Activated CD8-positive, alpha-beta memory T cell treated with anti-CD3 and anti-CD28 coated beads, Interleukin-2, amount 50 U/mL, for 1 hour (primary cell): ENCODE measurements around the gene XRN1.
"Not testable (repeated sequence)": the region's sequence is repeated elsewhere in the genome, so short reads cannot be mapped to it uniquely, and the experiment has no call there.

Experiments
- DNase-seq: peaks from one replicate; pipeline ENCODE4 v3.0.0-alpha.2; 2020; ENCODE audit errors: extremely low read depth

Gene XRN1

DNA sequence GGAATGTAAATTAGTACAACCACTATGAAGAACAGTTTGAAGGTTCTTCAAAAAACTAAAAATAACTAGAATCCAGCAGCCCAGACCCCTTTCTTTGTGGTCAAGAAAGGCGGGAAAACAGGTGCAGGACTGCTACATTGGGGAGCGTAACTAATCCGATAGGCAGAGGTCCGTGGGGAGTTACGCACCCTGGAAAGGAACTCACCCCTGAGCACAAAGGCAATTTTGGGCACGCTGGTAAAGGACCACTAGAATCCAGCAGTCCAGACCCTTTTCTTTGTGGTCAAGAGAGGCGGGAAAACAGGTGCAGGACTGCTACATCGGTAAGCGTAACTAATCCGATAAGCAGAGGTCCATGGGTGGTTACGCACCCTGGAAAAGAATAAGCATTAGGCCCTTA is 9.7 kb downstream of the XRN1 start:
- not testable (repeated sequence) for DNase-seq

DNA sequence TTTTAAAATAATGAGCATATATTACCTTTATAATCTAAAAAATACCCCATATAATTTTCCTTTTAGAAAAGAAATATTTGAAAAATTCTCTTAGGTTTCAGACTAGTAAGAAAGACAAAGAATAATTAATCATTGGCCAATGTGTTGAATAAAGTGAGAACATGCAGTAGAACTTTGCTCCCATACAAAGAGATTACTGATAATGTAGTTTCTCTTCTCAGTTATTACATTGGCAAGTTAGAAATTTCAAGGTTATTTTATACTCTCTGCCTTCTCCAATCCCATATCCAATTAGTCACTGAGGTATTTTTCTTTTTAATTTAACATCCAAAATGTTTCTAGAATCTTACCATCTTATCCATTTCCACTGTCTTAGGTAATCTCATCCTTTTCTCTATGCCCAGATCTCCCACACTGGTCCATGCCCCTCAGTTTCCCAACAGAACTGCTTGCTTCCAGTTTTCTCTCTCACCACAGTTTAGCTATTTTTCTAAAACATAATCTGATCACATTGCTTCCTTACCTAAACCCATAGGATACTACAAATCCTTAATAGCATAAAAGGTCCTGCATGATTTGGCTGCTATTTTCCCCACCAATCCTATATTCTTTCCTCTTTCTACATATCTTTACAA is 10.8 kb downstream of the XRN1 start:
- no peak for DNase-seq

DNA sequence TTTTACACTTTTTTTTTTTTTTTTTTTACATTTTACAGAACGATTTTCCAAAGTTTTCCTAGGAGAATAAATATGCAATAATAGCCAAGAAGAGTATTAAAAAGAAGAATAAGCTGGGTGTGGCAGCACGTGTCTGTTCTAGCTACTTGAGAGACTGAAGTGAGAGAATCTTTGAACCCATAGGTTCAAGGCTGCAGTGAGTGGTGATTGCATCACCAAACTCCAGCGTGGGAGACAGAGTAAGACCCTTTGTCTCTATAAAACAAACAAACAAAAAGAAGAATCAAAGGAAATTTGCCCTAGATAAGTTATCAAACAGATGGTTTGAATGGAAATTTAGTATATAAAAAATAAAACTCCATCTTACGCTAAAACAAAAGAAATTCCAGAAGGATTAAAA is 13.3 kb downstream of the XRN1 start:
- DNase-seq = no peak

DNA sequence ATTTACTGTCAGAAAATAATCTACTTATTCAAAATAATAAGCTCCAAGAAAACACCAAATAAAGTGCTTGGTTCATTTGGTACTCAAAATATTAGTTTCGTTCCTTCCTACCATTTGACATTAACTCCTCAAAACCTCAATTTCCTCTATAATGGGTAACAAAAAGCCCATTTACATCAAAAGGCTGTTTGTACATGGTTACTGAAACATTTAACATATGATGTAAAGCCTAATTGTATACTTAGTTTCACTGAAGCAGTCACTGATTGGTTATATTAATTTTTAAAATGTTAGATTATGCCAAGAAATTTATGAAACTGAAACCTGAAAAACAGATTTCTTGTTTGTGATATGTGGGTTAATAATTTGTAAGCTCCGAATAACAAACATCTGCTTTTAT is 14.7 kb downstream of the XRN1 start:
- no peak for DNase-seq

DNA sequence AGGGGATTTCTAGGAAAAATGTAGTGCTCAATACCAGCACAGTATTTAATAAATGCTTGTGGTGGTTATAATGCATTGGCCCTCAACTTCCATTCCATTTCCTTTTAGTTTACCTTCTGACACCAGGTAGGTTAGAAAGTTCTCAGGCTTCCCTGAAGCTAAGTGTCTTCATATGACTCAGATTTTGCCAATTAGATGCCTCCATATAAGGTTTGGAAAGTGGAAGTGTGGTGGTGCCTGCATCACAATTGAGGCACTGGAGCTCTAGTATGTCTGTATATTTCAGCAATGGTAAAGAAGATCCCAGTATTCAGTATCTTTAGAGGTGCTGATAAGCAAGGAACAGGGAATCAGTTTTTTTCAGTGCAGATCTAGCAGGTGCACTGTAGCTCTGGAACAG is 18.3 kb downstream of the XRN1 start:
- DNase-seq = no peak

DNA sequence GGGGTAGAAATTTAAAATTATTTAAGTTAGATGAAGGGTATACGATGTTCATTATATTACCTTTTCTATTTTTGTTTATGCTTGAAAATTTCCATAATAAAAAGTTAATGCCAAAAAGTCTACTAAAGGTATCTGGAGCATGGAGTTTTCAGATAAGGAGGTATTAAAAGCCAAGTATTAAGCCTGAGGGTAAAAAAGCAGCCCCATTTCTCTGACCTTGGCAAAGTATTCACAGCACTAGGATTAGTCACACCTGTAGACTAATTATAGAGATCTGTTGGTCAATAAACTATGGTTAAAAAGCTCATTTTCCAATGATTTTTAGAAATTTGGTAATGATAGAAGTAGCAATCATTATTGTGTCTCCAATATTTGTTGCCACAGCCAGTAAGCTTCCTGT is 23.1 kb downstream of the XRN1 start:
- DNase-seq = no peak

DNA sequence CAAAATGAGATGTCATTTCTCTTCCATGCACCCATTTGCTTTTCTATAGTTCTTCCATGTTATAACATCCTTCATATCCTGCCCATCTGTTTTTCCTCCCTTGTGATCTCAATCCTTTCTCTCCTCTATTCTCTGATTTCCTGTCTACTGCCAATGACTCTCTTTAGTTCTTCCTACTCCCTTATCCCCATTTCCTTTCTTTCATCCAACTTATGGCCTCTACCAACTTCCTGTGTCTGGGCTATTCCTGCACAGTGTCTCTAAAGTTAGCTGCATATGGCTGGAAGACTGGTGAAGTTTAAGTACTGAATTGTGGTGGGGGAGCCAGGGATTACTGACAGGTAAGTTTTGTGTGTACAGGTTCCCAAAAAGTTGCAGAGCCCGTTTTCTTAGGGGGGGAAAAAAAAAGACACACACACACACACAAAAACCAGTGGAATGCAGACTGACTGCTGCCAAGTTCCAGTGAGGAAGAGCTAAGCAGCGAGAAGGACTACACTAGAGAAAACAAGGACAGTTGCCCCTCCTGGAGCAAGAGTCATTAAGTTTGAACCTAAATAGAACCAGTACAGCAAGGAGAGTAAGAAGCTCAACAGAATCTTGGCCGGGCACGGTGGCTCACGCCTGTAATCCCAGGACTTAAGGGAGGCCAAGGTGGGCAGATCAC is 28.8 kb downstream of the XRN1 start:
- no peak for DNase-seq

DNA sequence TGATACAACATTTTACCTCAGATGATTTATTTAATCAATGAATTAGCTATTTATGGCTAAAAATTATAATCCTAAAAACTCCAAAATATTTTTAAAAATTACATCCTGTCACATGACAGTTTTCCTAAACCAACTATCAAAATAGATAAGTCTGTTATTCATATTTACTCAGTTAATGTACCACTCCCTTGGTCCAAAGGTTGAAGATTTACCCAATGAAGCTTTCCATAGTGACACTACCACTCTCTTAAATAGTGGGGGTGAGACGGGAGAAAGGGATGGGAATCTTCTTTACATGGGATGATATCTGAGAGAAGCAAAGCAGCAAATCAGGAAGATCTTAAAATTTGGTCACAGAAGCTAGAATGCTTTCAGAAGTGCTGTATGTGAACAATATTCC is 30.5 kb downstream of the XRN1 start:
- DNase-seq = no peak

DNA sequence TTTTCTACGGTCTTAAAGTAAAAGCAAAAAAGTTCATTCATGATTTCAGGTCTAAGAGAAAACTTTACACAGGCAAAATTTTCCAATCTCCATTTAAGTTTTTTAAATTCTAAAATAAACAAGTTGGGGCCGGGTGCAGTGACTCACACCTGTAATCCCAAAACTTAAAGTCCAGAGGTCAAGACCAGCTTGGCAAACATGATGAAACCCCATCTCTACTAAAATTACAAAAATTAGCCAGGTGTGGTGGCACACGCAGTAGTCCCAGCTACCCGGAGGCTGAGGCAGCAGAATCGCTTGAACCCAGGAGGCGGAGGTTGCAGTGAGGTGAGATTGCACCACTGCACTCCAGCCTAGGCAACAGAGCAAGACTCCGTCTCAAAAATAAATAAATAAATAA is 47.3 kb downstream of the XRN1 start:
- DNase-seq = not testable (repeated sequence)

DNA sequence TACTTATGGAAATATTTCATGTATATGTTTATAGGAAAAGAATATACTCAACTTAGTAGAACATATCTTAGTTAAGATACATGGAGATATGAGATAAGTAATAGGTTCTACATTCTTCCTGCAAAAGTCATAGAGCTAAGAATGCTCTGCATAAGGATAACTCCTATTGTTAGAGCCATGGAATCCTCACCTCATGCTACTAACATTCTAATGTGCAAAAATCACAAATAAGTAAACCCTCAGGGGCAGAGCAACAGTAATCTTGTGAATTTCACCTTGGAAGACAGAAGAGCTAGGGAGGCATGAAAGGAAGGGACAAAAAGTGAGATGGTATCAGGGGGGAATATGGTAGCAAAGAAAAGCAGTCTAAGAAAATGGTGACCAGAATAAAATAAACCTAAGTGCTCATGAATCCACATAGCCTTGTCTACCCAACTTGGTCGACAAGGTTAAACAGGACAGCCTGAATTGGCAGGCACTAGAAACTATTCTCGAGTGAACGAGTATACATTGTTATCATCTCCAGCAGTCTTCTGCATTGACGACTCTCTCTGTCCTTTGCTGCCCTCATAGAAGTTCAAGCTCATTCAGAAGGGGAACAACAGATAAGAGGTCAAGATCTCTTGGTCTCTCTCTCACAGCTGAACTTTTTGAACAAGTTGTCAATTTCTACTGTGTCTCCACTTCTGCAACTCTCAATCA is 52.8 kb downstream of the XRN1 start:
- DNase-seq = no peak

DNA sequence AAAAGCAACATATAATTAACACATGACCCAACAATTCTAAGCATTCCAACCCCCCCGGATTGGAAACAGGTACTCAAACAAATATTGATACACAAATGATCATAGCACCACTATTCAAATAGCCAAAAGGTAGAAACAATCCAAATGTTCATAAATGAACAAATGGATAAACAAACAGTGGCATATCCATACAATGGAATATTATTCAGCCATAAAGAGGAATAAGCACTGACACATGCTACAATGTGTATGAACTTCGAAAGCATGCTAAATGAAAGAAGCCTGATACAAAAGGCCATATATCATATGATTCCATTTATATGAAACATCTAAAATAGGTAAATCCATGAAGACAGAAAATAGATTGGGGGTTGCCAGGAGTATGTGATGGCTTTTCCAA is 62.8 kb downstream of the XRN1 start:
- DNase-seq = no peak

DNA sequence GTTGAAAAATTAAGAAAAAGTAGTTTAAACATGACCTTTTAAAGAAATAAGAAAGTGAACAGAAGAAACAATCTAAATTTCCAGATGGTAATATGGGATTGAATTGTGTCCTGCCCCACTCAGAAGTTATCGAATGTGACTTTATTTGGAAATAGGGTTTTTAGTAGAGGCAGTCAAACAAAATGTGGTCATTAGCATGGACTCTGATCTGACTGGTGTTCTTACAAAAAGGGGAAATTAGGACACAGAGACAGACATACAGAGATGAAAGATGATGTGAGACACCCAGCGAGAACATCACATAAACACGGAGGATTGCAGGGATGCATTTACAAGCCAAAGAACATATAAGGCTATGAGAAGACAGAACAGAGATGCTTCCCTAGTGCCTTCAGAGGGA is 73.2 kb downstream of the XRN1 start:
- DNase-seq = no peak

DNA sequence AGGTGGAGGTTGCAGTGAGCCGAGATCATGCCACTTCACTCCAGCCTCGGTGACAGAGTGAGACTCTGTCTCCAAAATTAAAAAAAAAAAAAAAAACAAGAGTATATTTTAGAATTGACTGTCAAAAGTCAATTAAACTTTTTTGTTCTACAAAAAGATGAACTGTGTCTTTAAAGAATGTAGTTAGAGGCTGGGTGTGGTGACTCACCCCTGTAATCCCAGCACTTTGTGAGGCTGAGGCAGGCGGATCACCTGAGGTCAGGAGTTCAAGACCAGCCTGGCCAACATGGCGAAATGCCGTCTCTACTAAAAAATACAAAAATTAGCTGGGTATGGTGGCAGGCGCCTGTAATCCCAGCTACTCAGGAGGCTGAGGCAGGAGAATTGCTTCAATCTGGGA is 78.3 kb downstream of the XRN1 start:
- DNase-seq = not testable (repeated sequence)

DNA sequence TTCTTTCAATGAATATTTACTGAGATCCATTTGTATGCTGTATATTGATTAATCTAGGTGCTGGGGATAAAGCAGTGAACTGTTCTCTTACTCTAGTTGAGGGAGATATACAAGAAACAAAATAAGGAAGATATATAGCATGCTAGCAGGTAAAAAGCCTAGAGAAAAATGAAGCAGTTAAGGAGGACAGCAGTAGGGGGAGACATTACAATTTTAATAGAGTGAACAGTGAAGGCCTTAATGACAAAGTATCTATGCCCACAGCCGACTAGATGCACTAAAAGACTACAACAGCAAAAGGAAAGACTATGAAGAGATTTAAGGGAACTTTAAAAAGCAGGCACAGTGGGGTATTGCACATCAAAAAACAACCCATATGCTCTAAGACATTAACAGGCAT is 81.4 kb downstream of the XRN1 start:
- no peak for DNase-seq

DNA sequence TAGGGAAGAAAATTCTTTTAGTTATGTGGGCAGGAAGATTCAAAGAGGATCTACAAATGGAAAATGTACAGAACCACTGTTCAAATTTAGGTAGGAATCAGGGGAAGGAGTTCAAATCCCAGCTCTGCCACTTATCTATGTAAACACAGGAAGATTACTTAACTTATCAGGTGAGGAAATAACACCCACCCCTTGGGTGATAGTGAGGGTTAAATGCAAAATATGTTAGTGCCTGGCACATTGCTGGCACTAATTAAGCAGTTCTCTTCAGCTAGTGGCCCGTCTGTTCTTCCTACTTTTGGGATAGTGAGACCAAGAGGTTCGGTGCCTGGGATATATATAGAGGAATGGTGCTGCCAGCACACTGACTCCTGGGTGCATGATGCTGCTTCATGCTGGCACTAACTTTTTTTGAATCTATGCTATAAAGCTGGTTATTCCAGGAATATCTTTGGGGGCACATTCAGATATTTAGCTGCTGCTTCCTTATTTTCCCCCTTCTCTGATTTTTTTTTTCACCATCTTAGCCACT is 83.8 kb downstream of the XRN1 start:
- no peak for DNase-seq

DNA sequence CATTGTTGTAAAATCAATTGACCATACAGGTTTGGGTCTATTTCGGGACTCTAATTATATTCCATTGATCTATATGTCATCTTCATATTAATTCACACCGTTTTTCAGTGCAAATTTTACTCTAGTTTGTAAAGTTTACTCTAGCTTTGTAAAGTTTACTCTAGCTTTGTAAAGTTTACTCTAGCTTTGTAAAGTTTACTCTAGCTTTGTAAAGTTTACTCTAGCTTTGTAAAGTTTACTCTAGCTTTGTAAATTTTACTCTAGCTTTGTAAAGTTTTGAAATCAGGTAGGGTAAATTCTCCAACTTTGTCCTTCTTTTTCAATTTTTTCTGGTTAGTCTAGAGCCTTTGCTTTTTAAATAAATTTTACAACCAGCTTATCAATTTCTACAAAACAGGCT is 84.4 kb downstream of the XRN1 start:
- DNase-seq = not testable (repeated sequence)

DNA sequence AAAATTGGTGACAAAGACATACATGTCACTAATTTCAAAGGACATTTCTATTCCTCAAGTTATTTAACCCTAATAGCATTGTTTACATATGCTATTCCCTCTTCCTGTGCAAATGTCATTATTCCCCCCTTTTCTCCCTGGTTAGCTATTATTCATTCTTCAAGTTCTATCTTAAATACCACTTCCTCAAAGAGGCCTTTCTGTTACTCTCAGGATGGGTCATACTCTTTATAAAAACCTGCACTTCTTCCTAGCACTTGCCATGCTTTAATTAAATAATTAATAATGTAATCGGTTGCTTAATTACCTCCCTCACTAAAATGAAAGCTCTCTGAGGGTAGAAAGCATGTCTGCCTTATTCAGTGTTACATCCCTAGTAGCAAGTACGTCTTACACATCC is 88.5 kb downstream of the XRN1 start:
- DNase-seq = no peak

DNA sequence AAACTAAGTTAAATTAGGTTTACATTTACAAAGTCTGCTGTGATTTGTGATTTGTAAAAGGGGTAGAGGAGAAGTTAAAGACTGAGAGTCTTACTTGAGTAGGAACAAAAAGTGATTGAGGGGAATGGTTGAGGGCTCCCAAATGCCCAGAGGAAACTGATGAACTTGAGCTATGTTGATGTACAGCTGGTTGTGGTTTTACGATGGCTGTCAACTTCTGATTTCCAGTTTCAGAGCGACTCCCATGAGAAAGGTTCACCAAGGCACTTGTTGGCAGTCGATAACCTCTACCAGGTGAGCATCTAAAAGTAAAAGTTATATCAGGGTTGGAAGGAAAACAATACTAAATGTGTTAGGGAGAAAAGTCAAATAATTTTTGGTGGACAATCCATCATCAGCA is 91.0 kb downstream of the XRN1 start:
- DNase-seq = no peak

DNA sequence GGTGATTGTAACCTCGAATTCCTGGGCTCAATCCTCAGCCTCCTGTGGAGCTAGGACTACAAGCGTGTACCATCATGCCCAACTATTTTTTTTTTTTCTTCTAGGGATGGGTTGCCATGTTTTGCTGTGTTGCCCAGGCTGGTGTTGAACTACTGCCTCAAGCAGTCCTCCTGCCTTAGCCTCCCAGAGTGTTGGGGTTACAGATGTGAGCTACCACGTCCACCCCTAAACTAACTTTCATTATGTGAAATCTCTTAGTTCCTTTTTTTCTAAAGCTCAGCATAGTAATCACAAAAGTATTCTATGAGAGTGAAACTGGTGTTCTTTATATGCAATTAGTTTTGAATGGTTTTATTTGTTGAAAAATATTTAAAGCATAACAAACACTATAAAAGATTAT is 92.1 kb downstream of the XRN1 start:
- DNase-seq = no peak

DNA sequence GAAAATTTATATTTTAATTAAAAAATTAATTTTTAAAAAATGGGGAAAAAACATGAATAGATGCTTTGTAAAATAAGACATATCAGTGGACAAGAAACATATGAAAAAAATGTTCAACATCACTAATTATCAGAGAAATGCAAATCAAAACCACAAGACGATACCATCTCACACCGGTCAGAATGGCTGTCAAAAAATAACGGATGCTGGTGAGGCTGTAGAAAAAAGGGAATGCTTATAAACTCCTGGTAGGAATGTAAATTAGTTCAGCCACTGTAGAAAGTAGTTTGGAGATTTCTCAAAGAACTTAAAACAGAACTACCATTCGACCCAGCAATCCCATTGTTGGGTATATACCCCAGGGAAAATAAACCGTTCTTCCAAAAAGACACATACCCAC is 93.8 kb downstream of the XRN1 start:
- DNase-seq = no peak

DNA sequence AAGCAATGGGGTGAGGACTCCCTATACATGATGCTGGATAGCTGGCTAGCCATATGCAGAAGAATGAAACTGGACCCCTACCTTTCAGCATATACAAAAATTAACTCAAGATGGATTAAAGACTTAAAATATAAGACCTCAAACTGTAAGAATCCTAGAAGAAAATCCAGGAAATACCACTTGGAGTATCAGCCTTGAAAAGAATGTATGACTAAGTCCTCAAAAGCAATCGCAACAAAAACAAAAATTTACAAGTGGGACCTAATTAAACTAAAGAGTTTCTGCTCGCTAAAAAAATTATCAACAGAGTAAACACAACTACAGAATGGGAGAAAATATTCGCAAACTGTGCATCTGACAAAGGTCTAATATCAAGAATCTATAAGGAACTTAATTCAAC is 94.3 kb downstream of the XRN1 start:
- no peak for DNase-seq

DNA sequence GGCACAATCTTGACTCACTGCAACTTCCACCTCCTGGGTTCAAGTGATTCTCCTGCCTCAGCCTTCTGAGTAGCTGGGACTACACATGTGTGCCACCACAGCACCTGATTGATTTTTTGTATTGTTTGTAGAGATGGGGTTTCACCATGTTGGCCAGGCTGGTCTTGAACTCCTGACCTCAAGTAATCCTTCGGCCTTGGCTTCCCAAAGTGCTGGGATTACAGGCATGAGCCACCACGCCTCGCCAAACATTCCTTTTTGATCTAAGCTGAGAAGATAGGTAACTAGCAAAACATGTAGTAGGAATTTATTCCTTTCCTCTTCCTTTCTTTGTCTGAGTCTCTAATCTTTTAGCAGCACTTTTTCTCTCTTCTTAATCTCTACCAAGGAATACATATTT is 95.1 kb downstream of the XRN1 start:
- not testable (repeated sequence) for DNase-seq

DNA sequence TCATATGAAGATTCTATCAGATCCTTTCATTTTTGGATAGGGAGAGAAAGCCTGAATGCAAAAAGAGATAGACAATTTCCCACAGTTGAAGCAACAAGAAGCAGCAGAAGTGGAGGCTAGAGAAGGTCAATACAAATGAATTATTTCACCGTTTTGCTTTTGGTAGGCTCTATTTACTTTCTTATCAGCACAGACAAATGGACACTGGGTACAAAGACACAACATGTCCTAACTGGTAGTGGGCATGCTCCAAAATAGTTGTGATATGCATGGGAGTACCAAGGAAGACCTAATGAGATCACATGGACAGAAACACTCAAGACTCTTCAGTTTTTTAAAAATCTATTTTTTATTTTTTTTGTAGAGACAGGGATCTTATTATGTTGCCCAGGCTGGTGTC is 99.4 kb downstream of the XRN1 start:
- no peak for DNase-seq
